ENCODE data around the gene HYLS1. TPM values are rescaled to one million over a fixed set of nuclear protein-coding genes. Genes with fewer than 3 reads are reported as not detected.

Gene HYLS1
- total and polyA plus RNA-seq, 12 donors: 1.8 to 8.4 (median 4.0) TPM

- intact Hi-C loops (cut with DNase I): no loop called here
- DNase-seq: no peak
- no peaks in the 10 kb centered on the region for H3K9me3 ChIP-seq (replicated peaks in 1 of 3)
- peaks cover under 1% of the 10 kb centered on the region for H3K27me3 ChIP-seq
- no peaks in the 10 kb centered on the region for H3K36me3 ChIP-seq (replicated peaks in 1 of 2)
- no peaks in the 10 kb centered on the region for H3K4me1 ChIP-seq (replicated peaks in 1 of 2)
- no peak overlapping the region for H3K27ac ChIP-seq
- H3K4me3 ChIP-seq: no peak overlapping the region
- TF ChIP-seq CTCF (IDR thresholded peaks at IDR 0.05): no peak
- no peak for TF ChIP-seq POLR2A (IDR thresholded peaks at IDR 0.05)
- 76 to 95% (median 90%) methylated on average over 2 of the region's 2 CpGs for WGBS, 4 donors
Observed at GRCh38 chr11:125935056-125935455, 47.6 kb downstream of the HYLS1 start.

DNA sequence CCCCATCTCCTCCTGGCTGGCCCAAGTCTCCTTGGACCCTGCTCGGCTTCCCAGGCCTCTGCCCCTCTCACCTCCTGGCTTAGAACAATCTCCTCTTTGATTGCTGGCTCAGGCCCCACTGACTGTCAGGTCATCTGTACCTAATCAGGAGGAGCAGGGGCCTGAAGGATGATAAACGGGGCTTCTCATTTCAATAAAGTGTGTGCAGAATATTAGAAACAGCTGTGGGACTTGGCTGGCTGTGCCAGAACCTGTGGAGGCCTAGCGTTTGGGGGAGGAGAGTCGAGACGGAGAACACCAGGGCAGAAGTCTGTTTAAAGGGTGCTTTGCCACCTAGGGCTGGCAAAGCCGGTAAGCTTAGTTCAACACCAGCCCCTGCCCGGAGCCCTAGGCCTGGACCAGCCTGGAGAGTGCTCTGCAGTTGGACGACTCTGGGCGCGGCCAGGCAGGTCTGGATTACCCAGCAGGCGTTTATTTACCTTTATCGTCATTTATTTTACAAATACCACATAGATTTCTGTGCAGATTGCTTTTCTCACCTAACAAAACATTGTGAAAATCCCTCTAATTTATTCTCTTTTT, 48.2 kb downstream of the HYLS1 start:
- TF ChIP-seq CTCF (IDR thresholded peaks at IDR 0.05) (no peak), POLR2A (IDR thresholded peaks at IDR 0.05) (no peak)
- WGBS, 4 donors: 70 to 81% (median 74%) methylated on average over 12 of the region's 12 CpGs
- Histone ChIP-seq H3K4me3 (no peak overlapping the region), H3K4me1 (replicated peaks in 1 of 2) (no peaks in the 10 kb centered on the region), H3K27ac (no peak overlapping the region), H3K9me3 (replicated peaks in 1 of 3) (no peaks in the 10 kb centered on the region), H3K36me3 (replicated peaks in 1 of 2) (no peaks in the 10 kb centered on the region), H3K27me3 (no peaks in the 10 kb centered on the region)
- intact Hi-C loops (cut with DNase I): no loop called here
- DNase-seq: peak in 1 of 7 donors; percentile 35

DNA sequence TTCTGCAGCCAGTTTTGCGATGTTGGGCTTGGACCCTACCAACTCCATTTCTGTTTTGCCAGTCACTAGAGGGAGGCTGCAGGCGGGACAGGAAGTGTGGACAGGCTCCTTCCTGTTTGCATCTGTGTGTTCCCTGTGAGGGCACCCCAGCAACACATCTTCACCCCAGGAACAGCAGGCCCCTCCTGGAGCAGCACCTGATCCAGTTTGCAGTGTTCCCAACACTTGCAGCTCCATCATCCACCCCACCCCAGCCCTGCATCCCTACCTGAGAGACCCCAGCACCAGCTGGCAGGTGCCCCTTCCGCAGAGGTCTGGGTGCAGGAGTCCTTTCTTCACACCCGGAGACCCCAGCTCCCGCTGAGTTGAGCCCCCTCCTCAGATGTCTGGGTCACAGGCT, 51.0 kb downstream of the HYLS1 start:
- intact Hi-C loops (cut with DNase I): no loop called here
- DNase-seq: peak in 1 of 7 donors; percentile 38
- TF ChIP-seq POLR2A (IDR thresholded peaks at IDR 0.05) (no peak), CTCF (IDR thresholded peaks at IDR 0.05) (no peak)
- Histone ChIP-seq H3K27ac (no peak overlapping the region), H3K27me3 (no peaks in the 10 kb centered on the region), H3K9me3 (replicated peaks in 1 of 3) (no peaks in the 10 kb centered on the region), H3K4me1 (replicated peaks in 1 of 2) (no peaks in the 10 kb centered on the region), H3K36me3 (replicated peaks in 1 of 2) (no peaks in the 10 kb centered on the region), H3K4me3 (no peak overlapping the region)
- WGBS, 4 donors: 84 to 90% (median 87%) methylated on average over 5 of the region's 5 CpGs

- peak in 1 of 7 donors; percentile 46 for DNase-seq
Observed at GRCh38 chr11:125939081-125939521, 51.6 kb downstream of the HYLS1 start.

More at GRCh38 chr11:125939081-125939521, 51.6 kb downstream of the HYLS1 start:
- whole genome bisulfite sequencing, 4 donors: 55 to 69% (median 58%) methylated on average over 4 of the region's 4 CpGs
- H3K27me3 ChIP-seq: no peaks in the 10 kb centered on the region
- H3K4me1 ChIP-seq (replicated peaks in 1 of 2): no peaks in the 10 kb centered on the region
- no peaks in the 10 kb centered on the region for H3K9me3 ChIP-seq (replicated peaks in 1 of 3)
- no peak overlapping the region for H3K4me3 ChIP-seq
- peak overlapping the region in 1 of 5 donors; percentile 34 for H3K27ac ChIP-seq
- intact Hi-C loops (cut with DNase I): no loop called here
- no peaks in the 10 kb centered on the region for H3K36me3 ChIP-seq (replicated peaks in 1 of 2)
- no peak for TF ChIP-seq POLR2A (IDR thresholded peaks at IDR 0.05)
- TF ChIP-seq CTCF (IDR thresholded peaks at IDR 0.05): no peak

All from adrenal gland (tissue), 12 donors.